ENCODE data around the gene EIF2AK3.

Gene EIF2AK3

DNA sequence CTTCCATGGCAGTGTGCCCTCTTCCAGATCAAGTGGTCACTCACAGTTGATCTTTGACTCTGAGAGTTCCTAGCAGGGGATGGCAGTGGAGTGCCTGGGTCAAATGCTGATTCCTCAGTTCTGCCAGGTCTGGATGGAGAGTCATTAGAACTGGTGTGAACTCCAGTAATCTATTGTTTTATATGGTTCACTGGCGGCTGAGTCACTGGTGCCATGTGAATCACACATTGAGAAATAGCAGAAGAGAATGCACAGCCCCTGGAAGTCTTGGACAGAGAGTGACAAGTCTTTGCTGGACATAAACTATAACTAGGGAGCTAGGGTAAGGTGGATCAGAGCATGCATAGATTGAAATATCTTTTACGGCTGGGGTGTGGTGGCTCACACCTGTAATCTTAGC, 86.9 kb downstream of the EIF2AK3 start:
- no peak for DNase-seq (ENCODE audit: extremely low read depth, insufficient read length)
- TF ChIP-seq, protein P1, sequence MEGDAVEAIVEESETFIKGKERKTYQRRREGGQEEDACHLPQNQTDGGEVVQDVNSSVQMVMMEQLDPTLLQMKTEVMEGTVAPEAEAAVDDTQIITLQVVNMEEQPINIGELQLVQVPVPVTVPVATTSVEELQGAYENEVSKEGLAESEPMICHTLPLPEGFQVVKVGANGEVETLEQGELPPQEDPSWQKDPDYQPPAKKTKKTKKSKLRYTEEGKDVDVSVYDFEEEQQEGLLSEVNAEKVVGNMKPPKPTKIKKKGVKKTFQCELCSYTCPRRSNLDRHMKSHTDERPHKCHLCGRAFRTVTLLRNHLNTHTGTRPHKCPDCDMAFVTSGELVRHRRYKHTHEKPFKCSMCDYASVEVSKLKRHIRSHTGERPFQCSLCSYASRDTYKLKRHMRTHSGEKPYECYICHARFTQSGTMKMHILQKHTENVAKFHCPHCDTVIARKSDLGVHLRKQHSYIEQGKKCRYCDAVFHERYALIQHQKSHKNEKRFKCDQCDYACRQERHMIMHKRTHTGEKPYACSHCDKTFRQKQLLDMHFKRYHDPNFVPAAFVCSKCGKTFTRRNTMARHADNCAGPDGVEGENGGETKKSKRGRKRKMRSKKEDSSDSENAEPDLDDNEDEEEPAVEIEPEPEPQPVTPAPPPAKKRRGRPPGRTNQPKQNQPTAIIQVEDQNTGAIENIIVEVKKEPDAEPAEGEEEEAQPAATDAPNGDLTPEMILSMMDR (IDR thresholded peaks at IDR 0.05; ENCODE audit: insufficient read depth, low read length, poor library complexity, severe bottlenecking) = no peak
- Histone ChIP-seq H3K4me3 (replicated peaks; ENCODE audit: low read depth, low read length) (no peak overlapping the region), H3K36me3 (ENCODE audit: control insufficient read depth, insufficient read depth, low read length) (no peaks in the 10 kb centered on the region), H3K27me3 (replicated peaks; ENCODE audit: control insufficient read depth, insufficient read depth, low read length) (no peaks in the 10 kb centered on the region)

DNA sequence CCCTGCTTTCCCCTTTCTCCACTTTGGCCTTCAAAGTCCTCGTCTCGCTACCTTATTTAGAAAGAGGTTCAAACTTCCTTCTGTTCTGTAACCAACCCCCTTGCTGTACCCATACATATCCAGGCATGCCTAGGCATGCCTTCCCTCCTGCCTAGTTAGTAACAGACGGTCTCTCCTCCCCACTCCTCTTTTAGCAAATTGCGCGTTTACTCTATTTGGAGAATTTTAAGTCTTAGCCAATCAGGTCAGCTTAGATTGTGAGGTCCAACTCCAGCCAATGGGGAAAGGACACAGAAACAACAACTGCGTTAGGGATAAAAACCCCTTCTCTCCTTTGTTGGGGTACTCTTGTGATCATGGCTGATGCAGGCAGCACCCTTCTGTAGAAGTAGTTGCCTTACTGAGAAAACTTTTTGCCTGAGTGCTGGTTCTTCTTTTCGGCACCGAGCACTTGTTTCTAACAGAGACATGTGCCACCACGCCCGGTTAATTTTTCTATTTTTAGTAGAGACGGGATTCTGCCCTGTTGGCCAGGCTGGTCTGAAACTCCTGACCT, 88.8 kb downstream of the EIF2AK3 start:
- TF ChIP-seq, protein P1 (IDR thresholded peaks at IDR 0.05; ENCODE audit: insufficient read depth, low read length, poor library complexity, severe bottlenecking) = no peak
- no peaks in the 10 kb centered on the region for H3K27me3 ChIP-seq (replicated peaks; ENCODE audit: control insufficient read depth, insufficient read depth, low read length)
- no peak for DNase-seq (ENCODE audit: extremely low read depth, insufficient read length)
- H3K4me3 ChIP-seq (replicated peaks; ENCODE audit: low read depth, low read length) = no peak overlapping the region
- H3K36me3 ChIP-seq (ENCODE audit: control insufficient read depth, insufficient read depth, low read length) = no peaks in the 10 kb centered on the region

- TF ChIP-seq, protein P1 (IDR thresholded peaks at IDR 0.05; ENCODE audit: insufficient read depth, low read length, poor library complexity, severe bottlenecking) = no peak
- Histone ChIP-seq H3K4me3 (replicated peaks; ENCODE audit: low read depth, low read length) (no peak overlapping the region), H3K27me3 (replicated peaks; ENCODE audit: control insufficient read depth, insufficient read depth, low read length) (no peaks in the 10 kb centered on the region), H3K36me3 (ENCODE audit: control insufficient read depth, insufficient read depth, low read length) (no peaks in the 10 kb centered on the region)
- no peak for DNase-seq (ENCODE audit: extremely low read depth, insufficient read length)
Measured at GRCh38 chr2:88537640-88538039, 89.6 kb downstream of the EIF2AK3 start.

GRCh38 chr2:88530081-88530480, 97.2 kb downstream of the EIF2AK3 start:
- H3K27me3 ChIP-seq (replicated peaks; ENCODE audit: control insufficient read depth, insufficient read depth, low read length) = no peaks in the 10 kb centered on the region
- no peak overlapping the region for H3K4me3 ChIP-seq (replicated peaks; ENCODE audit: low read depth, low read length)
- H3K36me3 ChIP-seq (ENCODE audit: control insufficient read depth, insufficient read depth, low read length) = no peaks in the 10 kb centered on the region
- no peak for DNase-seq (ENCODE audit: extremely low read depth, insufficient read length)
- TF ChIP-seq, protein P1 (IDR thresholded peaks at IDR 0.05; ENCODE audit: insufficient read depth, low read length, poor library complexity, severe bottlenecking) = no peak

GRCh38 chr2:88521445-88522073, 105.7 kb downstream of the EIF2AK3 start:
- Histone ChIP-seq H3K27me3 (replicated peaks; ENCODE audit: control insufficient read depth, insufficient read depth, low read length) (no peaks in the 10 kb centered on the region; the same call in 1 of the 2 replicates), H3K4me3 (replicated peaks; ENCODE audit: low read depth, low read length) (no peak overlapping the region), H3K36me3 (ENCODE audit: control insufficient read depth, insufficient read depth, low read length) (no peaks in the 10 kb centered on the region)
- TF ChIP-seq, protein P1 (IDR thresholded peaks at IDR 0.05; ENCODE audit: insufficient read depth, low read length, poor library complexity, severe bottlenecking) = no peak
- no peak for DNase-seq (ENCODE audit: extremely low read depth, insufficient read length)

All from GM06990 (cell line).